ENCODE measurements around the gene GP5. TPM values are rescaled to one million over a fixed set of nuclear protein-coding genes. Genes with fewer than 3 reads are reported as not detected.

The GP5 gene
- total and polyA plus RNA-seq, 2 of the 13 experiments (the other 11 are each of a cell fraction or from before 2014, with no cell fraction given) = not detected

DNA sequence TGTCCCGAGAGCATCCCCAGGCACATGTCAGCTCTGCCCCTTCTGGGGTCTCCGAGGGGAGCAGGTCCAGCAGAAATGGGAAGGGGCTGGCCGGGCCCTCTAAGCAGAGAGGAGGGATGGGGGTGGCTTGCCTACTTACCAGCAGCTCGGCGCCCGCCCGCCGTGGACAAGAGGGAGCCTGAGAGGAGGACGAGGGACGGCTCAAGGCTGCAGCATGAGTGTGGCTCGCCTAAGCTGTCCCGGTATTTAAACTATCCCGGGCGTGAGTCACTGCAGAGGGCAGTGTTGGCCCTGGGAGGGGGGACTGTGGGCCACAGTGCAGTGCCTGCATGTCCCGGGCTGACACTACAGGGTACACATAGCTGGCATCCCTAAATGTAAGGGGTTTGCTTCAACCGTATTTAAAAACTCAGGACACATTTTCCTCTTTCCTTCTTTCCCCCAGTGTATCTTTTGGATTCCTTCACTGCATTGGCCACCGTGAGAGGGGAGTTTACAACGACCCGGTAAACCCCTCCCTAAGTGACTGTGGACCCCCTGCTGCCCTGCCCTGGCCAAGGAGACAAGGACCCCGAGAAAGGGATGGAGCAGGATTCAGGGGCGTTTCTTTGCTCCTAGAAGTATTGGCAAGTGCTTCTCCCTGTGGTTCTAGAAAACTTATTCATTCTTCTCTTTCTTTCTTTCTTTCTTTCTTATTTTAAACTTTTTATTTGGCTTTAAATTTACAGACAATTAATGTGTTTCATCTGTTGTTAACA is 29.4 kb downstream of the GP5 start, which contains the start of gene LRRC15 (continued):
- no peak for TF ChIP-seq TCF12 (IDR thresholded peaks at IDR 0.05)
- TF ChIP-seq TCF12 (CRISPR knock-in tag; IDR thresholded peaks at IDR 0.05) = no peak
- peak; percentile 96 for TF ChIP-seq ZNF121 (CRISPR knock-in tag; IDR thresholded peaks at IDR 0.05)
- no peak for TF ChIP-seq ZNF616 (CRISPR knock-in tag; IDR thresholded peaks at IDR 0.05; ENCODE audit: low read depth)
- TF ChIP-seq HOXD1 (CRISPR knock-in tag; IDR thresholded peaks at IDR 0.05) = no peak
- 0 out of 2 replicates have a peak, but pooled peaks have one; percentile 13 for TF ChIP-seq GABPB1 (CRISPR knock-in tag; IDR thresholded peaks at IDR 0.05)
- TF ChIP-seq ZNF274 (CRISPR knock-in tag; IDR thresholded peaks at IDR 0.05) = no peak
- TF ChIP-seq CBX1 (IDR thresholded peaks at IDR 0.05; ENCODE audit: low read depth) = no peak
- TF ChIP-seq, protein P1, sequence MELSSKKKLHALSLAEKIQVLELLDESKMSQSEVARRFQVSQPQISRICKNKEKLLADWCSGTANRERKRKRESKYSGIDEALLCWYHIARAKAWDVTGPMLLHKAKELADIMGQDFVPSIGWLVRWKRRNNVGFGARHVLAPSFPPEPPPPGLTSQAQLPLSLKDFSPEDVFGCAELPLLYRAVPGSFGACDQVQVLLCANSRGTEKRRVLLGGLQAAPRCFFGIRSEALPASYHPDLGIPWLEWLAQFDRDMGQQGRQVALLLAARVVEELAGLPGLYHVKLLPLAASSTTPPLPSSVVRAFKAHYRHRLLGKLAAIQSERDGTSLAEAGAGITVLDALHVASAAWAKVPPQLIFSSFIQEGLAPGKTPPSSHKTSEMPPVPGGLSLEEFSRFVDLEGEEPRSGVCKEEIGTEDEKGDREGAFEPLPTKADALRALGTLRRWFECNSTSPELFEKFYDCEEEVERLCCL (CRISPR knock-in tag; IDR thresholded peaks at IDR 0.05; ENCODE audit: borderline replicate concordance) = no peak
- TF ChIP-seq, protein P2, sequence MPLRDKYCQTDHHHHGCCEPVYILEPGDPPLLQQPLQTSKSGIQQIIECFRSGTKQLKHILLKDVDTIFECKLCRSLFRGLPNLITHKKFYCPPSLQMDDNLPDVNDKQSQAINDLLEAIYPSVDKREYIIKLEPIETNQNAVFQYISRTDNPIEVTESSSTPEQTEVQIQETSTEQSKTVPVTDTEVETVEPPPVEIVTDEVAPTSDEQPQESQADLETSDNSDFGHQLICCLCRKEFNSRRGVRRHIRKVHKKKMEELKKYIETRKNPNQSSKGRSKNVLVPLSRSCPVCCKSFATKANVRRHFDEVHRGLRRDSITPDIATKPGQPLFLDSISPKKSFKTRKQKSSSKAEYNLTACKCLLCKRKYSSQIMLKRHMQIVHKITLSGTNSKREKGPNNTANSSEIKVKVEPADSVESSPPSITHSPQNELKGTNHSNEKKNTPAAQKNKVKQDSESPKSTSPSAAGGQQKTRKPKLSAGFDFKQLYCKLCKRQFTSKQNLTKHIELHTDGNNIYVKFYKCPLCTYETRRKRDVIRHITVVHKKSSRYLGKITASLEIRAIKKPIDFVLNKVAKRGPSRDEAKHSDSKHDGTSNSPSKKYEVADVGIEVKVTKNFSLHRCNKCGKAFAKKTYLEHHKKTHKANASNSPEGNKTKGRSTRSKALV (CRISPR knock-in tag; IDR thresholded peaks at IDR 0.05) = no peak
- TF ChIP-seq ZBTB21 (CRISPR knock-in tag; IDR thresholded peaks at IDR 0.05) = no peak
- no peak for TF ChIP-seq ZNF432 (CRISPR knock-in tag; IDR thresholded peaks at IDR 0.05; ENCODE audit: borderline replicate concordance)
- no peak for TF ChIP-seq FOXA1 (IDR thresholded peaks at IDR 0.05)
- no peak for TF ChIP-seq FOXA1 (CRISPR knock-in tag; IDR thresholded peaks at IDR 0.05)
- TF ChIP-seq, protein P3, sequence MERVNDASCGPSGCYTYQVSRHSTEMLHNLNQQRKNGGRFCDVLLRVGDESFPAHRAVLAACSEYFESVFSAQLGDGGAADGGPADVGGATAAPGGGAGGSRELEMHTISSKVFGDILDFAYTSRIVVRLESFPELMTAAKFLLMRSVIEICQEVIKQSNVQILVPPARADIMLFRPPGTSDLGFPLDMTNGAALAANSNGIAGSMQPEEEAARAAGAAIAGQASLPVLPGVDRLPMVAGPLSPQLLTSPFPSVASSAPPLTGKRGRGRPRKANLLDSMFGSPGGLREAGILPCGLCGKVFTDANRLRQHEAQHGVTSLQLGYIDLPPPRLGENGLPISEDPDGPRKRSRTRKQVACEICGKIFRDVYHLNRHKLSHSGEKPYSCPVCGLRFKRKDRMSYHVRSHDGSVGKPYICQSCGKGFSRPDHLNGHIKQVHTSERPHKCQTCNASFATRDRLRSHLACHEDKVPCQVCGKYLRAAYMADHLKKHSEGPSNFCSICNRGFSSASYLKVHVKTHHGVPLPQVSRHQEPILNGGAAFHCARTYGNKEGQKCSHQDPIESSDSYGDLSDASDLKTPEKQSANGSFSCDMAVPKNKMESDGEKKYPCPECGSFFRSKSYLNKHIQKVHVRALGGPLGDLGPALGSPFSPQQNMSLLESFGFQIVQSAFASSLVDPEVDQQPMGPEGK (CRISPR knock-in tag; IDR thresholded peaks at IDR 0.05) = peak; percentile 62; the same call in 1 of the 2 replicates
- TF ChIP-seq ZNF670 (CRISPR knock-in tag; IDR thresholded peaks at IDR 0.05; ENCODE audit: borderline replicate concordance) = no peak
- TF ChIP-seq REPIN1 (CRISPR knock-in tag; IDR thresholded peaks at IDR 0.05; ENCODE audit: borderline replicate concordance, low read depth) = no peak
- TF ChIP-seq MIER2 (CRISPR knock-in tag; IDR thresholded peaks at IDR 0.05) = no peak
- TF ChIP-seq FOSL2 (CRISPR knock-in tag; IDR thresholded peaks at IDR 0.05) = peak; percentile 83
- TF ChIP-seq ZNF251 (CRISPR knock-in tag; IDR thresholded peaks at IDR 0.05) = no peak
- TF ChIP-seq, protein P4, sequence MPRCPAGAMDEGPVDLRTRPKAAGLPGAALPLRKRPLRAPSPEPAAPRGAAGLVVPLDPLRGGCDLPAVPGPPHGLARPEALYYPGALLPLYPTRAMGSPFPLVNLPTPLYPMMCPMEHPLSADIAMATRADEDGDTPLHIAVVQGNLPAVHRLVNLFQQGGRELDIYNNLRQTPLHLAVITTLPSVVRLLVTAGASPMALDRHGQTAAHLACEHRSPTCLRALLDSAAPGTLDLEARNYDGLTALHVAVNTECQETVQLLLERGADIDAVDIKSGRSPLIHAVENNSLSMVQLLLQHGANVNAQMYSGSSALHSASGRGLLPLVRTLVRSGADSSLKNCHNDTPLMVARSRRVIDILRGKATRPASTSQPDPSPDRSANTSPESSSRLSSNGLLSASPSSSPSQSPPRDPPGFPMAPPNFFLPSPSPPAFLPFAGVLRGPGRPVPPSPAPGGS (CRISPR knock-in tag; IDR thresholded peaks at IDR 0.05) = no peak
- no peak for TF ChIP-seq ISX (CRISPR knock-in tag; conservative IDR thresholded peaks at IDR 0.05)
- TF ChIP-seq, protein P5, sequence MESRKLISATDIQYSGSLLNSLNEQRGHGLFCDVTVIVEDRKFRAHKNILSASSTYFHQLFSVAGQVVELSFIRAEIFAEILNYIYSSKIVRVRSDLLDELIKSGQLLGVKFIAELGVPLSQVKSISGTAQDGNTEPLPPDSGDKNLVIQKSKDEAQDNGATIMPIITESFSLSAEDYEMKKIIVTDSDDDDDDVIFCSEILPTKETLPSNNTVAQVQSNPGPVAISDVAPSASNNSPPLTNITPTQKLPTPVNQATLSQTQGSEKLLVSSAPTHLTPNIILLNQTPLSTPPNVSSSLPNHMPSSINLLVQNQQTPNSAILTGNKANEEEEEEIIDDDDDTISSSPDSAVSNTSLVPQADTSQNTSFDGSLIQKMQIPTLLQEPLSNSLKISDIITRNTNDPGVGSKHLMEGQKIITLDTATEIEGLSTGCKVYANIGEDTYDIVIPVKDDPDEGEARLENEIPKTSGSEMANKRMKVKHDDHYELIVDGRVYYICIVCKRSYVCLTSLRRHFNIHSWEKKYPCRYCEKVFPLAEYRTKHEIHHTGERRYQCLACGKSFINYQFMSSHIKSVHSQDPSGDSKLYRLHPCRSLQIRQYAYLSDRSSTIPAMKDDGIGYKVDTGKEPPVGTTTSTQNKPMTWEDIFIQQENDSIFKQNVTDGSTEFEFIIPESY (CRISPR knock-in tag; IDR thresholded peaks at IDR 0.05) = no peak
